Right lobe of liver (tissue), 4 donors: ENCODE results near the gene ELOVL4.

ENCODE experiments used
- POLR2A ChIP-seq: fragments of 450-650 bp; IDR thresholded peaks from one replicate; pipeline ENCODE4 v1.6.1; 2017; ENCODE audit warnings: antibody characterized with exemption, mild to moderate bottlenecking
- TF ChIP-seq, protein P1 (sequence below), 4 donors: fragments of 200-600 bp in 3 of 4; fragments of 450-650 bp in 1 of 4; IDR thresholded peaks; one replicate each; pipeline versions ENCODE4 v1.5.1 to v1.8.0; 2016 to 2022; ENCODE audit warnings: antibody characterized with exemption in 4 of 4, mild to moderate bottlenecking in 2 of 4
- donor health status: DM: no; HTN: no; CAD: no.
- donor health status: DM: no; HTN: no; CAD: no.
- donor health status: DM: no; HTN: yes; CAD: no.

DNA sequence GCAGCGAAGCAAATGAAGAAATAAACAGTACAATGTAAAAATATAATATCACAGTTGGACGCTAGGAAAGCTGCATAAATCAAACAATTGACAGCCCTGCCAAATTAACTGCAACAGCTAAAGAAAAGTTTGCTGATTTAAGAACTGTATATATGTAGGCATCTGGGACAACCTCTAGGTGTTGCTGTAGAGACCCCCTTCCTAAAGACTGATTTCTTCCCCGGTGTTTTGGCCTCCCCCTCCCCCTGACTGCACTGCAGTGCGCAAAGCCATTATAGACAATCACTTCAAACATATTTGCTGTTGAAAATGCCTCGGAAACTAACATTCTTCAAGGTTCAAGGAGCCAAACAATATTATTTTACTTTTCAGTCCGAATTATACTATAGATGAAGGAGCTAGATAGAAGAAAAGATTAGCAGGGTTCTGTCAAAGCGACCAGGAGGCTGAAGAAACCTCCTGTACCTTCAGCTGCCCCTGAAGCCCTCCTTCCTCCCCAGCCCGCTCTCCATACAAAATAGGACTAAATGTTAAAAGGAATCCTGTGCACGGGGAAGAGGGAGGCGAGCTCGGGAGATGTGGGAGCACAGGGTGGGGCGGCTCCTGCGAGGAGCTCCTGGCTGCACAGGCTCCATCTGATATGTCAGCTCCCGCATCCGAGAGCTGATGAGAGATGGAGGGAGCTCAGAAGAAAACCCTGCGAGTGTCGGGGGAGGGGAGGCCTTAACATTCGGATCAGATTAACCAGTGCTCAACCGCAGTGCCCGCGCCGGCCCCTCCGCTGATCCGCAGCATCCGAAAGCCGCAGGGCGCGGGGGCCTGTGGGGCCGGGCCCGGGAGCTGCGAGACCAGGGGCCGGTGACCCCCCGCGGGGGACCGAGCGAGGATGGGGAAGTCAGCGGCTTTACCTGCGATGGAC lies 822 bp downstream of the ELOVL4 start:
- TF ChIP-seq, protein P1, sequence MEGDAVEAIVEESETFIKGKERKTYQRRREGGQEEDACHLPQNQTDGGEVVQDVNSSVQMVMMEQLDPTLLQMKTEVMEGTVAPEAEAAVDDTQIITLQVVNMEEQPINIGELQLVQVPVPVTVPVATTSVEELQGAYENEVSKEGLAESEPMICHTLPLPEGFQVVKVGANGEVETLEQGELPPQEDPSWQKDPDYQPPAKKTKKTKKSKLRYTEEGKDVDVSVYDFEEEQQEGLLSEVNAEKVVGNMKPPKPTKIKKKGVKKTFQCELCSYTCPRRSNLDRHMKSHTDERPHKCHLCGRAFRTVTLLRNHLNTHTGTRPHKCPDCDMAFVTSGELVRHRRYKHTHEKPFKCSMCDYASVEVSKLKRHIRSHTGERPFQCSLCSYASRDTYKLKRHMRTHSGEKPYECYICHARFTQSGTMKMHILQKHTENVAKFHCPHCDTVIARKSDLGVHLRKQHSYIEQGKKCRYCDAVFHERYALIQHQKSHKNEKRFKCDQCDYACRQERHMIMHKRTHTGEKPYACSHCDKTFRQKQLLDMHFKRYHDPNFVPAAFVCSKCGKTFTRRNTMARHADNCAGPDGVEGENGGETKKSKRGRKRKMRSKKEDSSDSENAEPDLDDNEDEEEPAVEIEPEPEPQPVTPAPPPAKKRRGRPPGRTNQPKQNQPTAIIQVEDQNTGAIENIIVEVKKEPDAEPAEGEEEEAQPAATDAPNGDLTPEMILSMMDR (IDR thresholded peaks at IDR 0.05) = no peak
- no peak for TF ChIP-seq POLR2A
